Airway epithelial cell (primary cell): ENCODE data around the gene HMGCLL1. TPM values are rescaled to one million over a fixed set of nuclear protein-coding genes. Genes with fewer than 3 reads are reported as not detected.

Experiments used
- total RNA-seq: library from RNA; depleted of rRNA; stranded (reverse); fragments of >200 nt; gene quantifications from 2 replicates; pipeline ENCODE4 v1.2.3, GENCODE V29; 2015

HMGCLL1 gene
- not detected in 2 replicates for total RNA-seq

DNA sequence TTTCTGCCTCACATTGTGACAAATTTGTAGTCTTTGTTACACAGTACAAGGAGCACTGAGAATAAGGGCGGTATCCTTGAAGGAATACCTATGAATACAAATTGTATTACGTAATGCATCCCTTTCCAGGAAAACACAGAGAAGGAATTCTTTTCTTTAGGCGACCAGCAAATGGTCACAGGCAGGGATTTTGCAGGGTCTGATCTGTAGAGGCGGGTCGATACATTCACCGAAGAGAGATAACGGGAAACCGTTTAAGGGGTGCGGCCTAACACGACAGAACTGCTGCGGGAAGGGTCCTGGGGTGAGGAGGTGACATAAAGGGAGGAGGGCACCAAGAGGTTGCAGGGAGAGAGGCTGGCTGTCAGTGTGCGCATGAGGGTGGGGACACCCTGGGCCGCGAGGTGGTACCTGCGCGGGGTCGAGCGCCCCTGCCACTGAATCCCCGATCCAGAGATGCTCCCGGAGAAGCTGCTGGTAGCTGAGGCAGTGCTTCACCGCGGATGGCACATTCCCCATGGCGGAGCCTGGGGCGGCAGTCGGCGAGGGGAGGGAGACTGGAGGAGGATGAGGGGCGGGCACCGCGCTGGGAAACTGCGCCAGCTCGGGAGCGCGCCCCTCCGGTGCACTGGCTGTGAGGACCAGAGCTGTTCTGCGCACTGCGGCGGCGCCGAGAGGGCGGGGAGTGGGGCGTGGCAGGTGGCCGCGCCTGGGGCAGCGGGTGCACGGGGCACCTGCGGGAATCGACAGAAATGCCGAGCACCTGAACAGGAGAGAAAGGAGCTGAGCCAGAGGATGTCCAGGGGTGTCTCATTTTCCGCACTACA lies at the start of gene HMGCLL1:
TSS of gene HMGCLL1 (minus strand) at position 656 of the 827 bp plus-strand sequence. CDS start at position 519, 137 bp downstream.

